AG04450 (cell line): ENCODE measurements around the gene RESP18. TPM values are rescaled to one million over a fixed set of nuclear protein-coding genes. Genes with fewer than 3 reads are reported as not detected.
"Not testable (repeated sequence)": the region's sequence is repeated elsewhere in the genome, so short reads cannot be mapped to it uniquely, and the experiment has no call there.

Source experiments
- CTCF ChIA-PET: fragments of 300-600, 350-600 bp; formaldehyde crosslinking; extraction: SDS; loops from one replicate; lab custom pipeline; 2022; ENCODE audit warnings: antibody characterized with exemption, inconsistent platforms; lab: Charles Lee
- POLR2A ChIA-PET: fragments of 350-600 bp; formaldehyde crosslinking; extraction: SDS; loops from one replicate; lab custom pipeline; 2021; ENCODE audit warnings: antibody characterized with exemption, inconsistent platforms; lab: Yijun Ruan, JAX
- DNase-seq: peaks from one replicate; pipeline ENCODE4 v3.0.0-alpha.2; 2011; ENCODE audit warnings: low read depth, low spot score
- H3K27ac ChIP-seq: one replicate; pipeline ENCODE4 v1.5.1; 2012; ENCODE audit warnings: low read depth, low read length, control low read depth
- H3K27me3 ChIP-seq: one replicate; pipeline ENCODE4 v1.6.0; 2012; ENCODE audit warnings: low read length; ENCODE audit not compliant: control insufficient read depth, insufficient read depth
- H3K4me3 ChIP-seq: 2 replicates; pipeline ENCODE4 v1.5.1; 2011; ENCODE audit warnings: mild to moderate bottlenecking, low read depth, low read length, control low read depth
- H3K9me3 ChIP-seq: 2 replicates; pipeline ENCODE4 v1.5.1; 2012; ENCODE audit warnings: low read length; ENCODE audit not compliant: control insufficient read depth, insufficient read depth
- polyA plus RNA-seq: library from polyadenylated mRNA; depleted of rRNA; stranded (reverse); fragments of >200 nt; gene quantifications from 2 replicates; pipeline ENCODE4 v1.2.3, GENCODE V29; 2011
- TF ChIP-seq, protein P1 (sequence below): IDR thresholded peaks from 2 replicates; pipeline ENCODE4 v1.5.1; 2011; ENCODE audit warnings: low read depth, low read length, control low read depth, inconsistent platforms

Gene RESP18
- polyA plus RNA-seq, 1 experiment, result not detected

- DNase-seq, result no peak
- no peak overlapping the region for H3K27ac ChIP-seq
- H3K9me3 ChIP-seq, result peaks cover 5% of the 10 kb centered on the region; the same call in 1 of the 2 replicates
- ChIA-PET CTCF (no interaction called here), POLR2A (interaction anchor here (0.6 kb wide), 1 partner anchor 138 kb away, joined by 3 read pairs; no protein-coding TSS in a partner anchor)
- H3K4me3 ChIP-seq, result no peak overlapping the region
- TF ChIP-seq, protein P1, sequence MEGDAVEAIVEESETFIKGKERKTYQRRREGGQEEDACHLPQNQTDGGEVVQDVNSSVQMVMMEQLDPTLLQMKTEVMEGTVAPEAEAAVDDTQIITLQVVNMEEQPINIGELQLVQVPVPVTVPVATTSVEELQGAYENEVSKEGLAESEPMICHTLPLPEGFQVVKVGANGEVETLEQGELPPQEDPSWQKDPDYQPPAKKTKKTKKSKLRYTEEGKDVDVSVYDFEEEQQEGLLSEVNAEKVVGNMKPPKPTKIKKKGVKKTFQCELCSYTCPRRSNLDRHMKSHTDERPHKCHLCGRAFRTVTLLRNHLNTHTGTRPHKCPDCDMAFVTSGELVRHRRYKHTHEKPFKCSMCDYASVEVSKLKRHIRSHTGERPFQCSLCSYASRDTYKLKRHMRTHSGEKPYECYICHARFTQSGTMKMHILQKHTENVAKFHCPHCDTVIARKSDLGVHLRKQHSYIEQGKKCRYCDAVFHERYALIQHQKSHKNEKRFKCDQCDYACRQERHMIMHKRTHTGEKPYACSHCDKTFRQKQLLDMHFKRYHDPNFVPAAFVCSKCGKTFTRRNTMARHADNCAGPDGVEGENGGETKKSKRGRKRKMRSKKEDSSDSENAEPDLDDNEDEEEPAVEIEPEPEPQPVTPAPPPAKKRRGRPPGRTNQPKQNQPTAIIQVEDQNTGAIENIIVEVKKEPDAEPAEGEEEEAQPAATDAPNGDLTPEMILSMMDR, result no peak
- H3K27me3 ChIP-seq, result peaks cover 53% of the 10 kb centered on the region
Observed at GRCh38 chr2:219327719-219328118, 4.8 kb downstream of the RESP18 start.

GRCh38 chr2:219325657-219326315 is 6.8 kb downstream of the RESP18 start:
- TF ChIP-seq, protein P1, result no peak
- peaks cover 44% of the 10 kb centered on the region for H3K27me3 ChIP-seq
- no peak overlapping the region for H3K4me3 ChIP-seq
- no peak overlapping the region for H3K27ac ChIP-seq
- POLR2A ChIA-PET, result no interaction called here
- CTCF ChIA-PET, result no interaction called here
- no peak for DNase-seq
- no peaks in the 10 kb centered on the region for H3K9me3 ChIP-seq

- ChIA-PET POLR2A (no interaction called here), CTCF (no interaction called here)
- no peak for DNase-seq
- no peak overlapping the region for H3K4me3 ChIP-seq
- no peak overlapping the region for H3K27ac ChIP-seq
- H3K9me3 ChIP-seq, result no peaks in the 10 kb centered on the region
- peaks cover 41% of the 10 kb centered on the region for H3K27me3 ChIP-seq
- TF ChIP-seq, protein P1, result no peak
Observed at GRCh38 chr2:219325136-219325535, 7.4 kb downstream of the RESP18 start.

- Histone ChIP-seq H3K9me3 (no peaks in the 10 kb centered on the region), H3K27me3 (peaks cover 32% of the 10 kb centered on the region), H3K4me3 (no peak overlapping the region), H3K27ac (no peak overlapping the region)
- POLR2A ChIA-PET, result no interaction called here
- TF ChIP-seq, protein P1, result no peak
- CTCF ChIA-PET, result interaction anchor here (1.9 kb wide), 1 partner anchor 28 kb away, joined by 9 read pairs; no protein-coding TSS in a partner anchor
- no peak for DNase-seq
Observed at GRCh38 chr2:219323434-219323833, 9.1 kb downstream of the RESP18 start.

GRCh38 chr2:219314804-219315468 is 17.6 kb downstream of the RESP18 start:
- ChIA-PET CTCF (interaction anchor here (1.4 kb wide), 1 partner anchor 20 kb away, joined by 5 read pairs; no protein-coding TSS in a partner anchor), POLR2A (interaction anchor here (0.7 kb wide), 1 partner anchor 145 kb away, joined by 3 read pairs; no protein-coding TSS in a partner anchor)
- TF ChIP-seq, protein P1, result no peak
- Histone ChIP-seq H3K4me3 (no peak overlapping the region), H3K9me3 (no peaks in the 10 kb centered on the region; the same call in 1 of the 2 replicates), H3K27me3 (peaks cover 4% of the 10 kb centered on the region), H3K27ac (no peak overlapping the region)
- no peak for DNase-seq

DNA sequence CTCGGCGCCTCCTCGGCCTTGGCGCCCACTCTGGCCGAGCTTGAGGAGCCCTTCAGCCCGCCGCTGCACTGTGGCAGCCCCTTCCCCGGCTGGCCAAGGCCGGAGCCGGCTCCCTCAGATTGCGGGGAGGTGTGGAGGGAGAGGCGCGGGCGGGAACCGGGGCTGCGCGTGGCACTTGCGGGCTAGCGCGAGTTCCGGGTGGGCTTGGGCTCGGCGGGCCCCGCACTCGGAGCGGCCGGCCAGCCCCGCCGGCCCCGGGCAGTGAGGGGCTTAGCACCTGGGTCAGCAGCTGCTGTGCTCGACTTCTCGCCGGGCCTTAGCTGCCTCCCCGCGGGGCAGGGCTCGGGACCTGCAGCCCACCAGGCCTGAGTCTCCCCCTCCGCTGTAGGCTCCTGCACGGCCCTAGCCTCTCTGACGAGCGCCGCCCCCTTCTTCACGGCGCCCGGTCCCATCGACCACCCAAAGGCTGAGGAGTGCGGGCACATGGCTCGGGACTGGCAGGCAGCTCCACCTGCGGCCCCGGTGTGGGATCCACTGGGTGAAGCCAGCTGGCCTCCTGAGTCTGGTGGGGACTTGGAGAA is 19.8 kb downstream of the RESP18 start:
- H3K27ac ChIP-seq, POLR2A ChIA-PET, H3K4me3 ChIP-seq, H3K9me3 ChIP-seq, DNase-seq, H3K27me3 ChIP-seq: not testable (repeated sequence)
- CTCF ChIA-PET, result interaction anchor here (1.3 kb wide), 1 partner anchor 17 kb away, joined by 7 read pairs; no protein-coding TSS in a partner anchor
